Measurements from ENCODE around the gene RAB6B.

The RAB6B gene

DNA sequence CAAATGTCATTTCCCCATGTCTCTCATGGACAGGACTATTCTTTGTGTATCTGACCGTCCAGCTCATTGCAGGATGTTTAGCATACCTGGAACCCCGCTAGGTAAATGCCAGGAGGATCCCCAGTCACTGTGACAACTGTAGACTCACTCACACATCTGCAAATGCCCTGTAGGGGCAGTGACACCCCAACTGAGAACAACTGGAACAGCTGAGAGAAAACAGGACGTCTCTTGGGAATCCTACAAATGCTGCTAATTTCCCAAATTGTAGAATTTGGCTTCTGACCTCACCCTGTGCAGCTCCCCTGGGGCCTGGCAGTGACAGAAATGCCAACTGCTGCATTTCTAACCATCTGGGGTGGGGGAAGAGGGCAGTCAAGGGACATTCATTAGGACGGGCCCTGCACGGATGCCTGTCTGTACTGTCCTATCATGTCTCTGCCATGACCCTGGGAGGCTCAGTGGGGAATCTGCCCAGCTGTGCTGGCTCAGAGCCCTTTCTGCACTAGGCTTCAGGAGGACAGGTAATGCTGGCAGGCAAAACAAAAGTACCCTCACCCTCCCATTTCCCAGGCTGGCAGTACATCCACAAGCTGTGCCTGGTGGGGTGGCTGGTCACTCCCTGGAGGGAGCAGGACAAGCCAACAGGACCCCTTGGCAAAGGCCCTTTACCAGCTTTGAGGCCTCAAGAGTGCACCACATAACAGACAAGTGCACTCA lies 30.4 kb downstream of the RAB6B start:
- H3K4me3 ChIP-seq (ENCODE audit: low read depth, low read length), result no peak overlapping the region
- TF ChIP-seq CTCF (IDR thresholded peaks at IDR 0.05; ENCODE audit: low read depth, low read length, missing control alignments), result no peak
- no peak for DNase-seq (ENCODE audit: low read depth)

GRCh38 chr3:133864616-133865015 lies 31.1 kb downstream of the RAB6B start:
- H3K4me3 ChIP-seq (ENCODE audit: low read depth, low read length), result no peak overlapping the region
- no peak for DNase-seq (ENCODE audit: low read depth)
- no peak for TF ChIP-seq CTCF (IDR thresholded peaks at IDR 0.05; ENCODE audit: low read depth, low read length, missing control alignments)

DNA sequence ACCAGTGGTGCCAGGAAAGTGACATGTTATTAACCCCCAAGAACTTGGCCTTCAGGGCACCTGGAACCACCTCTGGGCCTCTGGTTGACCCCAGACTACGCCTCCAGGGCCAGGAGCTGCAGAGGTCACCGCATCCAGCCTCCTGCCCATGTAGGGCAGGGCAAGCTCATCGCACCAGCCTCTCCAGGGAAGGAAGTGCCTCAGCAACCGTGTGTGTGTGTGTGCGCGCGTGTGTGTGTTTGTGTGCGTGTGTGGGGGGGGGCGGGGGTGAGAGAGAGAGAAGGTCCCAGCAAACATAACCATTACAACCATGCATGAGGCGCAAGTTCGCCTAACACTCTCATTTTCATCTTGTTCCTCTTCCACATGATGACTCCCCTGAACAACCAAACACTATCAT lies 31.8 kb downstream of the RAB6B start:
- no peak for DNase-seq (ENCODE audit: low read depth)
- no peak for TF ChIP-seq CTCF (IDR thresholded peaks at IDR 0.05; ENCODE audit: low read depth, low read length, missing control alignments)
- H3K4me3 ChIP-seq (ENCODE audit: low read depth, low read length), result no peak overlapping the region

- DNase-seq (ENCODE audit: low read depth), result no peak
- no peak overlapping the region for H3K4me3 ChIP-seq (ENCODE audit: low read depth, low read length)
- TF ChIP-seq CTCF (IDR thresholded peaks at IDR 0.05; ENCODE audit: low read depth, low read length, missing control alignments), result no peak
Observed at GRCh38 chr3:133862161-133862560, 33.5 kb downstream of the RAB6B start.

- TF ChIP-seq CTCF (IDR thresholded peaks at IDR 0.05; ENCODE audit: low read depth, low read length, missing control alignments), result no peak
- DNase-seq (ENCODE audit: low read depth), result no peak
- H3K4me3 ChIP-seq (ENCODE audit: low read depth, low read length), result no peak overlapping the region
Observed at GRCh38 chr3:133860519-133860918, 35.2 kb downstream of the RAB6B start.

GRCh38 chr3:133859381-133860234 lies 36.1 kb downstream of the RAB6B start:
- no peak for TF ChIP-seq CTCF (IDR thresholded peaks at IDR 0.05; ENCODE audit: low read depth, low read length, missing control alignments)
- no peak overlapping the region for H3K4me3 ChIP-seq (ENCODE audit: low read depth, low read length)
- DNase-seq (ENCODE audit: low read depth), result no peak
